ENCODE results near the gene HMGCL. TPM values are rescaled to one million over a fixed set of nuclear protein-coding genes. Genes with fewer than 3 reads are reported as not detected.

Gene HMGCL
- total and polyA plus RNA-seq, 2 of the 13 experiments (the other 11 are each of a cell fraction or from before 2014, with no cell fraction given) = 21.3 to 41.4 TPM

DNA sequence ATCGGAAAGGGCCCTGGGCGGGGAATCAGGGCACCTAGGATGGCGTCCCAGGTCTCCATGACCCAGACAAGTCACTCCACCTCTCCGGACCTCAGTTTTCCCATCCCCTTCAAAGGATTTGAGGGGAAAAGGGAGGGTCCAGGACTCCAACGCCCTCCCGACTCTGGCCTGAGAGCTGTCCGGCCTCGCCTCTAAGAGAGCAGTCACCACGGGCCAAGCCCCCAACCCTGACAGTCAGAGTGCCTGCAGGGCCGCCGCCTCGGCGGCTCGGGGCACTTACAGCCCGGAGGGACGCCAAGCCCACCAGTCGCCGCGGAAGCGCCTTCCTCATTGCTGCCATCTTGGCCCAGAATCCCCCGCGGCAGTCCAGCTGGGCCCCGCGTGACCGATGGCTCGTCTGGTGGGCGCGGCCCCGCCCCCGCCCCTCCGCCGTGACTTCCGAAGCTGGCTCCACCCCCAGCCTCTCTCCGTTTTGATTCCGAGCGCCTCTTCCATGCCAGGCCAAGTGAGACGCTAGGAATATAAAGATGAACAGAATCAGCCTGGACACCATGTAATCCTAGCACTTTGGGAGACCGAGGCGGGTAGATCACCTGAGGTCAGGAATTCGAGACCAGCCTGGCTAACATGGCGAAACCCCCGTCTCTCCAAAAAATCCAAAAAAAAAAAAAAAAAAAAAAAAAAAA lies at the start of gene HMGCL (continued):
- TF ChIP-seq FIP1L1 (IDR thresholded peaks at IDR 0.05; ENCODE audit: borderline replicate concordance, insufficient read depth, low read depth, low read length) = no peak
- TF ChIP-seq KLF15 (CRISPR knock-in tag; IDR thresholded peaks at IDR 0.05; ENCODE audit: borderline replicate concordance) = 0 out of 2 replicates have a peak, but pooled peaks have one; percentile 71
- no peak for TF ChIP-seq ZBTB34 (CRISPR knock-in tag; IDR thresholded peaks at IDR 0.05)
- TF ChIP-seq ZNF337 (CRISPR knock-in tag; IDR thresholded peaks at IDR 0.05; ENCODE audit: borderline replicate concordance, low read depth) = 0 out of 2 replicates have a peak, but pooled peaks have one; percentile 68
- TF ChIP-seq ZBTB8A (CRISPR knock-in tag; IDR thresholded peaks at IDR 0.05; ENCODE audit: borderline replicate concordance, low read depth) = no peak
- TF ChIP-seq POGZ (CRISPR knock-in tag; IDR thresholded peaks at IDR 0.05) = peak; percentile 81
- no peak for TF ChIP-seq SNRNP70 (IDR thresholded peaks at IDR 0.05; ENCODE audit: low read depth, low read length)
- no peak for TF ChIP-seq ZC3H13 (CRISPR knock-in tag; IDR thresholded peaks at IDR 0.05)
- TF ChIP-seq ZNF562 (CRISPR knock-in tag; IDR thresholded peaks at IDR 0.05; ENCODE audit: borderline replicate concordance) = no peak
- peak; percentile 57 for TF ChIP-seq PAXIP1 (CRISPR knock-in tag; conservative IDR thresholded peaks at IDR 0.05)
- peak; percentile 69 for TF ChIP-seq E2F1 (CRISPR knock-in tag; IDR thresholded peaks at IDR 0.05)
- TF ChIP-seq PTBP1 (IDR thresholded peaks at IDR 0.05; ENCODE audit: low read depth, low read length, poor library complexity, severe bottlenecking) = no peak
- TF ChIP-seq CBFB (CRISPR knock-in tag; IDR thresholded peaks at IDR 0.05) = no peak
- TF ChIP-seq ZFYVE20 (CRISPR knock-in tag; IDR thresholded peaks at IDR 0.05; ENCODE audit: borderline replicate concordance, low read depth) = no peak
- TF ChIP-seq ONECUT2 (CRISPR knock-in tag; IDR thresholded peaks at IDR 0.05) = 0 out of 2 replicates have a peak, but pooled peaks have one; percentile 17
- TF ChIP-seq MLX (CRISPR knock-in tag; IDR thresholded peaks at IDR 0.05) = peak; percentile 94
- TF ChIP-seq ZNF451 (CRISPR knock-in tag; IDR thresholded peaks at IDR 0.05) = peak; percentile 71
- TF ChIP-seq ZC3H4 (CRISPR knock-in tag; IDR thresholded peaks at IDR 0.05; ENCODE audit: borderline replicate concordance) = peak; percentile 60; the same call in 1 of the 2 replicates
- TF ChIP-seq KAT2B (IDR thresholded peaks at IDR 0.05; ENCODE audit: borderline replicate concordance, low read depth, low read length) = no peak
- TF ChIP-seq ZNF672 (CRISPR knock-in tag; IDR thresholded peaks at IDR 0.05) = no peak
- TF ChIP-seq ZNF788 (CRISPR knock-in tag; IDR thresholded peaks at IDR 0.05; ENCODE audit: borderline replicate concordance) = peak; percentile 94
- TF ChIP-seq, protein P1, sequence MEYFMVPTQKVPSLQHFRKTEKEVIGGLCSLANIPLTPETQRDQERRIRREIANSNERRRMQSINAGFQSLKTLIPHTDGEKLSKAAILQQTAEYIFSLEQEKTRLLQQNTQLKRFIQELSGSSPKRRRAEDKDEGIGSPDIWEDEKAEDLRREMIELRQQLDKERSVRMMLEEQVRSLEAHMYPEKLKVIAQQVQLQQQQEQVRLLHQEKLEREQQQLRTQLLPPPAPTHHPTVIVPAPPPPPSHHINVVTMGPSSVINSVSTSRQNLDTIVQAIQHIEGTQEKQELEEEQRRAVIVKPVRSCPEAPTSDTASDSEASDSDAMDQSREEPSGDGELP (IDR thresholded peaks at IDR 0.05; ENCODE audit: borderline replicate concordance, low read depth) = peak; percentile 99
